Fibroblast of mammary gland (primary cell): ENCODE data around the gene JAG2.

Source experiments
- DNase-seq: peaks from one replicate; pipeline ENCODE4 v3.0.0-alpha.2; 2010; ENCODE audit warnings: low read depth
- H3K4me3 ChIP-seq: 2 replicates; pipeline ENCODE4 v1.5.1; 2011; ENCODE audit warnings: low read depth, mild to moderate bottlenecking, low read length, moderate library complexity; ENCODE audit not compliant: control insufficient read depth
- TF ChIP-seq, protein P1 (sequence below): conservative IDR thresholded peaks from 2 replicates; pipeline ENCODE4 v1.5.1; 2011; ENCODE audit warnings: low read depth, low read length, inconsistent platforms; ENCODE audit not compliant: control insufficient read depth, insufficient read depth

Gene JAG2

DNA sequence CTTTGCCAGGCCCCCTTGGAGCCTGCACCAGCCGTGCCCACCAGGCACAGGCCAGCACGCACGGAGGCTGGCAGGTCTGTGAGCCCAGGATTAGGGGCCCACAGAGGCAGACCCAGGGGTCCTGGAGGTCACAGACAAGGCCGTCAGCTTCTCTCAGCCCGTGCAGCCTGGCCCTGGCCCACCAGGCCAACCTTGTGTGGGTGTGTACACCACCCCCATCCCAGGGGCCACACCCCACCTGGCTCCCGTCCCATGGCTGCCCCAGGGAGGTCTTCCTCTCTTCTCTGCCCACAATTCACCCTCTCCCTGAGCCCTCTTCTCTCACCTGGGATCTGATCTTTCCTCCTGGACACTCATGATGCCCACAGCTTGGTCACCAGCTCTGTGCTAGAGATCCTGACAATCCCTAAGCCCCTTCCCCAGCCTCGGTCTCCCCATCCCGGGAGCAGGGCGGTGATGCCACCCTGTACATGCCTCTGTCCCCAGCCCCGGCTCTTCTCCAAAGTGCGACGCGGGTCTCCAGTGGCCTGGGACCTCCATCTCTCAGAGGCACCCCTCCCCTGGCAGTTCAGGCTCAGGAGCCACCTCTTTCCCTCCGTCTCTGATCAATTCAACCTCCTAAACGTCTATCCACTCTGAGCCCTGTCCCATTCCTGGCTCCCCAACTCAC lies 72.2 kb downstream of the JAG2 start:
- no peak overlapping the region for H3K4me3 ChIP-seq
- TF ChIP-seq, protein P1, sequence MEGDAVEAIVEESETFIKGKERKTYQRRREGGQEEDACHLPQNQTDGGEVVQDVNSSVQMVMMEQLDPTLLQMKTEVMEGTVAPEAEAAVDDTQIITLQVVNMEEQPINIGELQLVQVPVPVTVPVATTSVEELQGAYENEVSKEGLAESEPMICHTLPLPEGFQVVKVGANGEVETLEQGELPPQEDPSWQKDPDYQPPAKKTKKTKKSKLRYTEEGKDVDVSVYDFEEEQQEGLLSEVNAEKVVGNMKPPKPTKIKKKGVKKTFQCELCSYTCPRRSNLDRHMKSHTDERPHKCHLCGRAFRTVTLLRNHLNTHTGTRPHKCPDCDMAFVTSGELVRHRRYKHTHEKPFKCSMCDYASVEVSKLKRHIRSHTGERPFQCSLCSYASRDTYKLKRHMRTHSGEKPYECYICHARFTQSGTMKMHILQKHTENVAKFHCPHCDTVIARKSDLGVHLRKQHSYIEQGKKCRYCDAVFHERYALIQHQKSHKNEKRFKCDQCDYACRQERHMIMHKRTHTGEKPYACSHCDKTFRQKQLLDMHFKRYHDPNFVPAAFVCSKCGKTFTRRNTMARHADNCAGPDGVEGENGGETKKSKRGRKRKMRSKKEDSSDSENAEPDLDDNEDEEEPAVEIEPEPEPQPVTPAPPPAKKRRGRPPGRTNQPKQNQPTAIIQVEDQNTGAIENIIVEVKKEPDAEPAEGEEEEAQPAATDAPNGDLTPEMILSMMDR, result no peak
- DNase-seq, result no peak

DNA sequence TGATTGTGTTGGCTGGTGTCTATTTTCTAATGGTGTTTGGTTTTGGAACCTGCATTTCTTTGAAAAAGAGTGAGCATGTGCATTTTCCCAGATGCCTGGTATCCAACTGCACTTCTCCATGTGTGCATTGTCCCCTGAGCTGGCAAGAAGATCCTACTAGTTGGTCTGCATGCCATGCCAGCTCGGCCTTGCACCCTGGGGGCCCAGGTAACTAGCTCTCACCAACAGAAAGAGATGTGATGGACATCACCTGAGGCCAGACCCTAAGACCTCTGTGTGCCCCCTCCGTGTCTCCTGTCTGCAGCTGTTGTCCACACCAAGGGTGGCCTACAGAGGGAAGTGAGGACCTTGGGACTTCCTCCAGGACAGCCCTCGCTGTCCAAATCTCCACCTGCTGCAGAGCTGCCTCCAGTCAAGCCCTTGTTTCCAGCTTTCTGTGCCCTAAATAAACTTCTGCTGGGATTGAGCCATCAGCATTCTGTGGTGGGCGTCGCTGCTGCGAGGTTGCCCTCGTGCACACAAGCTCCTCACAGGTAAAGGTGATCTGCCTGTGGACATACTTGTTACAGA lies 73.3 kb downstream of the JAG2 start:
- TF ChIP-seq, protein P1, result no peak
- no peak for DNase-seq
- no peak overlapping the region for H3K4me3 ChIP-seq

DNA sequence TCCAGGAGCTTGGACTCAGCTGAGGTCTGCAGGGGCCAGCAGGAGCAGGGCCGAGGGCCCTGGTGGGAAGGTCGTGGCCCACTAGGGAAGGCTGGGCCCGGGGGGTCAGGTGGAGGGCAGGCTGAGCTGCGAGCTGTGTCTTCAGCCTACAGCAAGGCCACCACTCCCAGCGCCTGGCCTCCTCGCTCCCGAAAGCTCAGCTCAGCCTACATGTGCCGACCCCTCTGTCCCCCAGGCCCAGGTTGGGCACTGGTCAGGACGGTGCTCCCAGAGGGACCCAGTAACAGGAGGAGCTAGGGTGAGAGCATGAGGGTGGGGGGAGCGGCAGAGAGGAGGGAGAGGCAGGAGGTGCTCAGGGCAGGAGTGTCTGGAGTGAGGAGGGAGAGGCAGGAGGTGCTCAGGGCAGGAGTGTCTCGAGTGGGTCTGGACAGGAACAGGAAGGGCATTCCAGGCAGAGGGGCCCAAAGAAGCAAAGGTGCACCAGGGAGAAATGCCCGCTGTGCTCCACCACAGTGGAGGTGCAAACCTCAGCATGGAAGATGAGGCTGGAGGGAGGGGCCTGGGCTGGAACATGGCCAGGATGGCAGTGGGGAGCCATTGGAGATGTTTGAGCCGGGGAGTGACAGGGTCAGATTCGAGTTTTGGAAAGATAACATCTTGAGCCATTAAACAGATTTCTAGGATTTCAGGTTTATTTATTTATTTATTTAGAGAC lies 74.2 kb downstream of the JAG2 start:
- no peak for DNase-seq
- H3K4me3 ChIP-seq, result peak overlapping the region; percentile 51
- TF ChIP-seq, protein P1, result no peak

DNA sequence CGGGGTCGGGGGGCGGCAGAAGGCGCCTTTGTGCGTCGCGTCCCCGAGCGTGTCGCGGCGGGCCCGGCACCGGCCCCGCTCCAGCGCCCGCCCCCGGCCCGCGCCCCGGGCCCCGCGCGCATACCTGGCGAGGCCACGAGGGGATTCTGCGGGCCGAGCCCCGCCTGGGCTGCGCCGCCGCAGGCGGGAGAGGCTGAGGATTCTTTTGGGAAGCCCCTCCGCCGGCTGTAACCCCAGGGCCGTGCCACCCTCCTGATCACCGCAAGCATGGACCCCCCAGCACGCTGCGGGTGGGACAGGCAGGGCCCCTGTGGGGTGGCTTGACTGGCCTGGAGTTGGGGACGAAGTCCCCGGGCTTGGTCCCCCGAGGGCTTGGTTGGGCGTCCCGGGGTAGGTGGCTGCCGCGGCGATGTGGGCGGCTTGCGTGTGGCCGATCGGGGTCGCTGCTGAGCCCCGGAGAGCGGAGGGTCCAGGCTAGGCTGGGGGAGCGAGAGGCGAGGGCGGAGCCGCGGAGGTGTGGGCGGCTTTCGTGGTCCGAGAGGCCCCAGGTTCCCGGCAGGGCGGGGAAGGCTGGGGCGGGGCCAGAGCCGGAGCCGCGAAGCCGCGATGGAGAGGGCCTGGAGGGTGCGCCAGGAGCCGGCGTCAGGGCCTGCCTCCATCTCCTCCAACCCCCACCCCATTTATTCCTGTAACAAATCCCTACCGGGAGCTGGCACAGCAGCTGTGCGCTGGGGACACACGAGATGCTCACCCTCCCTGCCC lies 75.0 kb downstream of the JAG2 start:
- TF ChIP-seq, protein P1, result no peak
- peak overlapping the region; percentile 51 for H3K4me3 ChIP-seq
- DNase-seq, result peak; percentile 49

DNA sequence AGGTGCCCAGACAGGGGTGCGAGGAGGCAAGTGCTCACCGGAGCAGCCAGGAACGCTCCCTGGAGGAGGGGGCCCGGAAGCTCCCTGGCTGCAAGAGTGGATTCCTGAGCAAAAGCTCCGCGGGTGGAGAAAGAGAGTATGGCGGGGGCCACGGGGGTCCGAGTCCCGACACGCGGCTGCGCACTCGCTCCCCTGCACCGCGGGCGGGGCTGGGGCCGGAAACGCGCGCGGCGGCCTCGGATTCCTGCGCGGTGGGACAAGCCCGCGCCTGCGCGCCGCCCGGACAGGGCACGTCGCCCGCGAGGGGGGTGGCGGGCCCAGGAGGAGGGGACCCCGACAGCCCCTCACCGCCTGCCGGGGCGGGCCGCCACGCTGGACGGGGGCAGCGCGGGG lies 75.5 kb downstream of the JAG2 start:
- DNase-seq, result no peak
- TF ChIP-seq, protein P1, result no peak
- H3K4me3 ChIP-seq, result peak overlapping the region; percentile 35

DNA sequence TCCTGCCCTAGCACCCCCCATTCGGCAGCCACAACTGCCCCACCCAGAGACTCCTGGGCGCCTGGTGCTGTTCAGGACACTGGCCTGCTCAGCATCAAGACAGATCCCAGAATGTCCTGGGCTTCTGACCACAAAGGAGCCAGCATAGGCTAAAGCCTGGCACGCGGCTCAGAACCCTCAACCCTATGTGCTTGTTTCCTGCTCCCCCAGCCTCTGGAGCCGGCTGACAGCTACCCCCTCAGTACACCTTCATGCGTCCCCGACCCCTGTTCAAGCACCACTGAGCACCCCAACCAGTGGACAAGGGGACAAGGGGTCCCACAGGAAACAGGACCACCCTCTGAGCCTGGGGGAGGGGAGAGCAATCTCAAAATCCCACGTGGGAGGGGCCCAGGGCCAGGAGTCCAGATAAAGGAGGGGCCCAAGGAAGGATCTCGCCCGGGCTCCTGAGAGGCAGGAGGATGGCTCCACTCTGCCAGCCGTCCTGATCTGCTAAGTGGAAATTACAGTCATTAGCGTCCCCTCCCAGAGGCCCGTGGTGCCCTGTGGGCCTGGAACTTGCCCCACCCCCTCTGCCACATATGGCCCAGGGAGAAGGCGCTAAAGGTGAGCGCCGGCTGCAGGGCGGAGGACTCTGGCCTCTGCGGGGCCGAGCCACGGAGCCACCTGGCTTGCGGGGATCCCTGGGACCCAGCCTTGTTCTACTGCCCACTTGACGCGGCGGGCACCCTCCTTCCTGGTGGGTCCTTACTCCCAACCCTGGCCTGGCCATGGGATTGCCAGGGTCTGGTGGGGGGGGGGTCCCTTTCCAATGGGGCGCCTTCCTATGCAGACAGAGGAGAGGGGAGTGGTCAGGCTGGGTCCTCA lies 76.2 kb downstream of the JAG2 start:
- DNase-seq, result no peak

More for the DNA sequence above, 76.2 kb downstream of the JAG2 start:
- TF ChIP-seq, protein P1, result no peak
- H3K4me3 ChIP-seq, result peak overlapping the region; percentile 35
